HG03039 (cell line): ENCODE measurements around the gene SYK.
"Not testable (repeated sequence)": the region's sequence is repeated elsewhere in the genome, so short reads cannot be mapped to it uniquely, and the experiment has no call there.

Experiments used
- ATAC-seq: cut with Tn5 transposase; IDR thresholded peaks from one replicate; pipeline ENCODE4 v1.9.1; 2021; ENCODE audit warnings: mild to moderate bottlenecking, moderate library complexity; ENCODE audit not compliant: unreplicated experiment

SYK gene

DNA sequence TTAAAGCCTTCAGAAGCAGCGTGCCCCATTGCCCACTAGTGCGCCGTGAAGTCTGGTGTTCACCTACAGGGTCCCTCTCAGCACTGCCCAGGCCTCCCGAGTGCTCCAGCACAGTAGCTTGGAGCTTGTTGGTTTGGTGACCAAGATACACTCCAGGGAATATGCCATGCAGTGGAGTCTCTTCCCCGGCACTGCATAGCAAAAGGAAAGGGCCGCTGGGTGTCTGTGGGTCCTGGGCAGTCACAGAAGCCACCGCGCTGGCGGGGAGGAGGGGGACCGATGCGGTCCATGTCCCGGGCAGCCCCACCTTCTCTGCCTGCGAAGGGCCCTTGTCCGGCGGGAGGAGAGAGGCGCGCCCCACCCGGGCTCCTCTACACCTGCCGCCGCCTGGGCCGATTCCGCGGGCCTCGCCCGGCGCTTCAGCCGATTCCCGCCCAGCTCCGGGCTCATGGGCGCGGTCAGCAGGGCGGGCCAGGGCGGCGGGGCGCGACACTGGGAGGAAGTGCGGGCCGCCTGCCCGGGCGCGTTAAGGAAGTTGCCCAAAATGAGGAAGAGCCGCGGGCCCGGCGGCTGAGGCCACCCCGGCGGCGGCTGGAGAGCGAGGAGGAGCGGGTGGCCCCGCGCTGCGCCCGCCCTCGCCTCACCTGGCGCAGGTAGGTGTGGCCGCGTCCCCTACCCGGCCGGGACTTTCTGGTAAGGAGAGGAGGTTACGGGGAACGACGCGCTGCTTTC, at the start of gene SYK:
Gene SYK, plus strand, starts transcription at position 579 of the 732 bp plus-strand sequence. CDS start 42,080 bp downstream, outside the sequence.
- no peak for ATAC-seq

DNA sequence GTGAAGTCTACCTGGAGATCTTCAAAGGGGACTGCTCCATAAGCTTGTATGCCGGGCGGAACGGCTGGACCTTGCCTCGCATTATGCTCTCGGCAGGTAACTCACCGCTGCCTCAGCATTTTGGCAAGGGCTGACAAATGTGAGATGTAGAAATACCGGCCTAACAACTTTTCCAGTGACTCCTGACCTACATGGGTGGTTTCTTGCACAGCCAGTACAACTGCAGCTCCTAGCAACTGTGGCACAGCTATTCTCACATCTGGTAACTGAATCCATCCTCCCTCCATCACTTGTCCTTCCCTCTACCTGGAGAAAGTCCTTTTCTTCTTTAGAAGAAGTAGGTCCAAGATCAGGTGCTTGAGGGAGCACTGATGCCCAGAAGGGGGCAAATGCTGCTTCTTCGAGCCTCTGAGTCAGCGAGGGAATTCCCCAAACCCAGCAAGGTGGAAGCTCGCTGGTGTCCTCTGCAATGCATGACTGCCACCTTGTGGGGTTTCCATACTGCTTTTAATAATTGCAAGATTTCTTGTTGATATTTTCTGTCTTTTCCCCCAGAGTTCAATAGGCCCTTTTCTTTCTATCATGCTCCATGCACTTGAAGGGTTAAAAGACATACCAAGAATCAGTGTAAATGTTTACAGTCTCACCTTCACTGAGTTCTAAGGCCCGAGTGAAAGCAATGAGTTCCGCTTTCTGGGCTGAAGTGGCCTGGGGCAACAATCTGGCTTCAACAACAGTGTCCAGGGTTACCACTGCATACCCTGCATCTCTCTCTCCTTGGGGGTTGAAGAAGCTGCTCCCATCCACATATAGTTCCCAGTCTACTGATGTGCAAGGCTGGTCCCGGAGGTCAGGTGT, 45.9 kb upstream of the SYK start:
- ATAC-seq = not testable (repeated sequence)

- ATAC-seq = not testable (repeated sequence)
Measured at GRCh38 chr9:90760577-90760976, 41.0 kb upstream of the SYK start.

GRCh38 chr9:90766731-90767130, 34.9 kb upstream of the SYK start:
- no peak for ATAC-seq

DNA sequence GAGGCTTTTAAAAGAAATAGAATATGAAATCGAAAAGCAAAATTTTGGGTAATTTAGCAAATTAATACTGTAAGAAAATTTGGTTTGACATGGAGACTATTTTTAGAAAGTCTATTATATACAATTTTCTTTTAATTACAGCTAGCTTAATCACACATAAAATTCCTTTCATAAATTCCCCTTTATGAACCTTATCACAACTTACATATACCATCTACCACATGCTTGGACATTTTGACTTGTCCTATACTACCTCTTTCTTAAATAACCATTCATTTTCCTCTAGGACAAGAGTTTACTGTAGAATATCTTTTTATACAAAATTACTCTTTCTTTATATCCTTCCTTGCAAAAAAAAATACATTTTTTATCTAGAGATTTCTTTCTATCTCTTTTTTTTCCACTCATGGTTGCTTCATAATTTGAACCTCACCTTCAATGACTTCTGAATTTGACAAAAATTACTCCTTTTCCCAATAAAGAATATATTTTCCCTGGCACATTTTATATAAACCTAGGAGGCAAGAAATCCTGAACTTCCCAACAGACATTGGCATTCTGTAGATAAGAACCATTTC, 34.0 kb upstream of the SYK start:
- no peak for ATAC-seq

- no peak for ATAC-seq
Measured at GRCh38 chr9:90770182-90770738, 31.4 kb upstream of the SYK start.

- ATAC-seq = no peak
Measured at GRCh38 chr9:90770927-90771326, 30.7 kb upstream of the SYK start.

GRCh38 chr9:90772386-90772785, 29.2 kb upstream of the SYK start:
- ATAC-seq = no peak

GRCh38 chr9:90773617-90774016, 28.0 kb upstream of the SYK start:
- no peak for ATAC-seq

GRCh38 chr9:90774071-90774470, 27.5 kb upstream of the SYK start:
- ATAC-seq = peak; percentile 1

DNA sequence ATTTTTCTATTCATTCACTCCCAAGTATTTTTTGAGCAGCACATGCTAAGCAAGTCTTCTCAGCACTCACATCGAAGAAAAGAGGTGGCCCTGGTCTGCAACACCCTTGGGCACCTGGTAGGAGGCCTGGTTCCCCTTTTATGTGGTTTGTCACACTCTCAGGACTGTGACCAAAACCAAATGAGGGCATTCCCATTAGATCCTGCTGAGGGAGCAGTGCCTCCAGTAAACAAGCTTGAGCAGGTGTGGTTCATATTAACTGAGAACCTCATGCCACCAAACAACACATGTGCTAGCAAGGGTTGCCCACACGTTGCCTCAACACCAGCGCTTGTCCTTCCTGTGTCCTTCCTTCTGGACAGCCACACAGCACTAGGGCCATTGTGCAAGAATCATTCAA, 26.9 kb upstream of the SYK start:
- peak; percentile 72 for ATAC-seq

DNA sequence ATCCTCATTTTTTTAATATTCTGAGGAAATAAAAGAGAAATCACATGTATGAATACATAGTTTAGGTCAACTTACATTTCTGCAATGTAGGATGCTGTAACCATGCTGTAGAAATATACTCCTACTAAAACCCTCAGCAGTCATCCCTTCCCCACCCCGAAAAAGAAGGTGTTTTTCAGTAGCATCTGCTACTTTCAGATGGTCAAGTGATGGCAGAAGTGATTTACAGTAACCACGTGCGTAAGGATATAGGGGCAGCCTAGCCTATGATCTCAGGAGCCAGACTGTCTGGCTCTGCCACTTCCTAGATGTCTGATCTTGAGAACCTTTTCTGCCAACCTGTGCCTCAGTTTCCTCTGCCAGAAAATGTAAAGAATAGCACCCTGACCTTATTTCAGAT, 26.0 kb upstream of the SYK start:
- no peak for ATAC-seq

DNA sequence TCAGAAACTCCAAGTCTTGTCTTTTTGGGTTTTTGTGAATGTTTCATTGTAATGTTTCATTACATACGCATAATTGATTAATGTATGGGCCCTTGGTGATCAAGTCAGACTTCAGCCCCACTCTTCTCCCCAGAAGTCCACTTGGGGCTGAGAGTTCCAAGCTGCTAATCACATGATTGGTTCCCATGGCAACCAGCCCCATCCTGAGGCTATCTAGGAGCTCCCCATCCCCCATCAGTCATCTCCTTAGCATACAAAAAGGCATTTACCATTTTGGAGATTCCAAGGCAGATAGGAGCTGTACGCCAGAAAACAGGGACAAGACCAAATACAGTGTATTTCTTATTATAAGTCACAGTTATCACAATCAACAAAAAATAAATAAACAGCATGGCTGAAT, 22.9 kb upstream of the SYK start:
- no peak for ATAC-seq

- no peak for ATAC-seq
Measured at GRCh38 chr9:90783552-90783951, 18.1 kb upstream of the SYK start.

GRCh38 chr9:90783964-90784363, 17.7 kb upstream of the SYK start:
- ATAC-seq = no peak

- ATAC-seq = peak; percentile 51
Measured at GRCh38 chr9:90787771-90788460, 13.7 kb upstream of the SYK start.

GRCh38 chr9:90788527-90788926, 13.1 kb upstream of the SYK start:
- not testable (repeated sequence) for ATAC-seq

DNA sequence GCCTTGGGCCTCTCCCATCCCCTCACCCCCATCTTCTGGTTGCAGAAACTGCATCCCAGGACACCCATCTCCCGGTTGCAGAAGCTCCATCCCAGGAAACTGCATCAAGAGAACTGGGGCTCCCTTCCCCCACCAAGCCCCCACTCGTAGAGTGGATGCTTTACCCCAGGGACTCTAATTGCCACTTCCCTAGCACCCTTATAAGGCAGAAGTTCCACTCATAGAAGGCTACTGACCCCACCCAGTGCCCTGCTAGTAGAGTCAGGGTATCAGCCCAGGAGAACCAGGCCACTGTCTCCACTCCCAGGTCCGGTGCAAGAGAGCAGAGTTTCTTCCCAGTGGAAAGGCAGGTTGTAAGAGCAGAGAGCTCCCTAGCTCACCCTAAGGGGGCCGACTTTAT, 12.2 kb upstream of the SYK start:
- ATAC-seq = no peak

- no peak for ATAC-seq
Measured at GRCh38 chr9:90789862-90790261, 11.8 kb upstream of the SYK start.

- ATAC-seq = not testable (repeated sequence)
Measured at GRCh38 chr9:90793024-90793423, 8.6 kb upstream of the SYK start.

DNA sequence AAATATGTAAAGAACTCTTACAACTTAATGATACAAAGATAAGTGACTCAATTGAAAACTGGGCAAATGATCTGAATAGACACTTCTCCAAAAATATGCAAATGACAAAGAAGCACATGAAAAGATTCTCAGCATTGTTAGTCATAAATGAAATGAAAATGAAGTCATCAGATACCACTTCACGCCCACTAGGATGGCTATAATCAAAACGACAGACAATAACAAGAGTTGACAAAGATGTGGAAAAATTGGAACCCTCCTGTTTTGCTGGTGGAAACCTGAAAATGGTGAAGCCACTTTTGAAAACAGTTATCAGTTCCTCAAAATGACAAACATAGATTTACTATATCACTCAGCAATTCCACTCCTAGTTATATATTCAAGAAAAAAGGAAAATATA, 7.9 kb upstream of the SYK start:
- ATAC-seq = no peak
